GM19328 (cell line): Measurements from ENCODE around the gene RER1.

Experiments
- ATAC-seq: cut with Tn5 transposase; IDR thresholded peaks from one replicate; pipeline ENCODE4 v1.9.1; 2021; ENCODE audit warnings: mild to moderate bottlenecking, moderate library complexity; ENCODE audit not compliant: unreplicated experiment

Gene RER1

GRCh38 chr1:2353551-2354438 lies 37.8 kb upstream of the RER1 start:
- no peak for ATAC-seq

- no peak for ATAC-seq
Measured at GRCh38 chr1:2354511-2355372, 36.9 kb upstream of the RER1 start.

GRCh38 chr1:2355373-2356261 lies 36.0 kb upstream of the RER1 start:
- ATAC-seq: no peak

- no peak for ATAC-seq
Measured at GRCh38 chr1:2356401-2356800, 35.2 kb upstream of the RER1 start.

GRCh38 chr1:2356911-2357845 lies 34.5 kb upstream of the RER1 start:
- no peak for ATAC-seq

DNA sequence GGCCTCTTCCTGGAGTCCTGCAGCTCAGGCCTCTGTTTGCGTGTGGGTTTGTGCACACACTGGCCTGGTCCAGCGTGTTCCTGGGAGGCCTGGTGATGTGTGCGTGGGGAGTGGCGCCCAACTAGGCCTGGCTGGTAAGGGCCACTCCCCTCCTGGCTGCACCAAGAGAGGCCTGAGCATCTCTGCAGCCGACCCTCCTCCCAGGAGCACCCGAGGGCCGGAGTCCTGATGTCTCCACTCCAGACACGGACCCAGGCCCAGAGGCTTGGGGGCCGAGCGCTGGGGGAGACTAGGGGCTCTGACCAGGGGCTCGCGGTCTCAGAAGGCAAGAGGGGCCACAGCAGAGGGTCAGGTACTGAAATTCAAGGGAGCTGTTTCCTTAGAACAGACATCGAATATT lies 33.6 kb upstream of the RER1 start:
- ATAC-seq: no peak

GRCh38 chr1:2358651-2359640 lies 32.7 kb upstream of the RER1 start:
- ATAC-seq: no peak

- ATAC-seq: no peak
Measured at GRCh38 chr1:2360588-2361364, 30.9 kb upstream of the RER1 start.

- ATAC-seq: no peak
Measured at GRCh38 chr1:2363847-2364513, 27.7 kb upstream of the RER1 start.

- no peak for ATAC-seq
Measured at GRCh38 chr1:2368053-2368744, 23.4 kb upstream of the RER1 start.

DNA sequence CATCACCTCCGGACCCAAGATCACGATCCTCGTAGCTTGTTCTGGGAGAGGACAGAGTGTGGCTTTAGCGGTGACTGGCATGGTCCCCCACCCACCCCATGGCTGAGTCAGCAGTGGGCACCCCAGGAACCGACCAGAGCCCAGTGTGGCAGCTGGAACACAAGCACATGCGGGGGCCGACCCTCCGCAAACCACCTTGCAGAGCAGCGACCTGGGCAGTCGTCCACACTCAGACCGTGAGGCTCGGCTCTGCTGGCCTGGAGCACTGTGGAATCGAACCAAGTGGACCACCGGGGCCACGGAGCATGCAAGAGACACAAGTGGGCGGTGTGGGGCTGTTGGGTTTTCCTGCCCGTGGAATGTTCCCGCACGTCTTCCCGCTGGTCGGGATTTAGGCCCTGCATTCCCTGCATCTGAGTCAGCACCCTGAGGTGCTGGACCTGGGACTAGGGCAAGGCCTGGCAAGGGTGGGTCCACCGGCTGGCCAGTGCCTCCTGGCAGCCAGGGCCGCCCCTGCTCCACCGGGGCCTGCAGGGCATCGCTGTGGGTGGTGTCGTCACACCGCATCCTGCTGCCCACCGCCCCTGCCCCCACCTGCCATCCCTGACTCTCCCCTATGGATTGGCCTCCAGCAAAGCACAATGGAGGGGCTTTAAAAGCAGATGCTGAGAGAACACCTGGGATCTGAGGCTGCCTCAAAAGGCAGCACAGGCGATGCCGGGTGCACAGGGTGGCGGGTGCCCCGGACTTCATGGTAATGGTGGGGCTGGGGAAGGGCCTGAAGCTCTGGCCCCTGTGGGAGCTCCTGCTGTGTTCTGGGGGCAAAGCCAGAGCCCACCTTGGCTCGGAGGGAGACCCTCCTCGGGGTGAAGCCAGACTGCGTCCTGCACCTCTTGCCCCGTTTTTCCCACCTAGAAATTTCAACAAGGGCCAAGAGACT lies 18.8 kb upstream of the RER1 start:
- no peak for ATAC-seq

GRCh38 chr1:2373551-2374251 lies 17.9 kb upstream of the RER1 start:
- no peak for ATAC-seq

DNA sequence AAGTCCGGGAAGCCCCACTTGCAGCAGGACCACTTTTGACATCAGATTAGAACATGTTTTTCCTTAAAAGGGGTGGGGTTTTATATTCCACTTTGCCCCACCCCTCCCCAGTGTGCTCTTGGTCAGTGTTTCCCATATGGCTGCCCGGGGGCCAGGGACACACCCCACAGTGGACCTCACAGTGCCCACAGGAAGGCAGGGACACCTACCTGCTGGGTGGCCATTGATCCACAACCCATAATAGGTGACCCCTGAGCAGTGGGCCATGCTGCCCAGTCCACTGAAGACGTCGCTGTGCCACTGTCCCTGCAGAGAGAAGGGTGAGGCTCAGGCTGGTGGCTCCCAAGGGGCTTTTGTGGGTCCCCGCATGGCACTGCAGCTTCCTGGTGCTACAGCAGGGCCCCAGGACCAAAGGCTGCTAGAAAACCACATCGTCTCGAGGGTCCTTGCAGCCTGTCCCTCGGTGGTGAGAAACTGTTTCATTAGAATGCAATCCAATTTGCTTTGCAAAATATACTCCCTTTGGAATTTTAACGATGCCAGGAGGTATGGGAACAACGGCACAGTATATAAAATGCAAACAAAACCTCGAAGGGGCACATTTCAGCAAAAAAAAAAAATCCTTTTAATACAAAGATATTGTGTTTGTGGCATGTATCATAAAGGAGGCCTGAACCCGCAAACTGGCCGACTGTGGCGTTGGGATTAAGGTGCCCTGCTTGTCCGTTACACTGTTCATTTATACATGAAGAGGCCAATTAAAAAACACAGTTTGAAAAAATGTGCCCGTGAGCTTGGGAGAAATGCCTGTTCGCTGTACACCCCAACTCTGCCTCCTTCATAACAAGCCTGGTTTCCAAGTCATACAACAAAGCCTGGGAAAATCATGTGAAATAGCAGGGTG lies 17.1 kb upstream of the RER1 start:
- ATAC-seq: no peak
